Stimulated activated naive CD8-positive, alpha-beta T cell treated with anti-CD3 and anti-CD28 coated beads, Interleukin-15, Interleukin-2, amounts not matched to agents 100 ng/mL and 50 ng/mL, for 24 hours (primary cell): Measurements from ENCODE around the gene CLSTN3.
"Not testable (repeated sequence)": the region's sequence is repeated elsewhere in the genome, so short reads cannot be mapped to it uniquely, and the experiment has no call there.

Experiments used
- H3K27ac Mint-ChIP-seq: one replicate; pipeline ENCODE4 v1.8.0; 2021; ENCODE audit warnings: mild to moderate bottlenecking, mixed read lengths
- H3K27me3 Mint-ChIP-seq: one replicate; pipeline ENCODE4 v1.8.0; 2021; ENCODE audit warnings: mixed read lengths
- H3K36me3 Mint-ChIP-seq: one replicate; pipeline ENCODE4 v1.8.0; 2021; ENCODE audit warnings: low read depth, mixed read lengths
- H3K4me1 Mint-ChIP-seq: one replicate; pipeline ENCODE4 v1.8.0; 2021; ENCODE audit warnings: low read depth, mixed read lengths
- H3K4me3 Mint-ChIP-seq: one replicate; pipeline ENCODE4 v1.8.0; 2021; ENCODE audit warnings: mild to moderate bottlenecking, mixed read lengths
- H3K9me3 Mint-ChIP-seq: one replicate; pipeline ENCODE4 v1.8.0; 2021; ENCODE audit warnings: mixed read lengths

The CLSTN3 gene

DNA sequence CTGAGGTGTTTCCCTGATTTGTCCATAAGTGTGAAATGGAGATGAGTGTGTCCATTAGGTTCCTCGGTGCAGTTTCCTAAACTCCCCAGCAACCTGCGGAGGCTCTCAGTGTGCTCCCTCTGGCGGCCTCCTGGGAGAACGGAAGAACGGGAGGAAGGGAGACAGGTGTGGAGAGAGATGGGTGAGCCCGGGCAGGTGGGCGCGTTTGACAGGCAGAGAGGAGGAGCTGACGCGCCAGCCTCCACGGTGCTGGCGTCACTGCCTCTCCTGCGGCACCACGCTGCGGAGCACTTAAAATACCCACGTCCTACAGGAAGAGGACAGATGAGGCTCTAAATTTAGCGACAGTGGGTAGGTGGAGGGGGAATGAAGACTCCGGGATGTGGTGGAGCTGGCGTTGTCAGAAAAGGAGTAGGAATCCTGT, 32.5 kb downstream of the CLSTN3 start:
- H3K4me1 Mint-ChIP-seq, result peaks cover 7% of the 10 kb centered on the region
- H3K36me3 Mint-ChIP-seq, result peaks cover 8% of the 10 kb centered on the region
- H3K4me3 Mint-ChIP-seq, result no peak overlapping the region
- no peak overlapping the region for H3K27ac Mint-ChIP-seq
- peaks cover 7% of the 10 kb centered on the region for H3K9me3 Mint-ChIP-seq
- peaks cover 21% of the 10 kb centered on the region for H3K27me3 Mint-ChIP-seq

DNA sequence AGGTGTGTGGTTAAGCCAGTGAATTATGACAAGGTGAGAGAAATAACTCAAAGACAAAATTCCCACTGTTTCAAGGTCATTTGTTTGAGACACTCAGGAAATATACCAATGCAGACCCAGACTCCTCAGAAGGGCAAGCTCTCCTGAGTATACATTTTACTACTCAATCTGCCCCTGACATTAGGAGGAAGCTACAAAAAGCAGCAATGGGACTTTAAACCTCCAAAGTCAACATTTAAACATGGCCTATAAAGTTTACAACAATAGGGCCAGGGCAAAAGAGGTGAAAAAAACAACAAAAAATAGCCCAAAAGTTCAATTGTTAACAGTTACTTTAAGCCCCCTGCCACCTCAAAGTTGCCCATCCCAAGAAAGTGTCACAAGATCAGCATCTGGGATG, 39.8 kb downstream of the CLSTN3 start:
- peaks cover 23% of the 10 kb centered on the region for H3K27me3 Mint-ChIP-seq

DNA sequence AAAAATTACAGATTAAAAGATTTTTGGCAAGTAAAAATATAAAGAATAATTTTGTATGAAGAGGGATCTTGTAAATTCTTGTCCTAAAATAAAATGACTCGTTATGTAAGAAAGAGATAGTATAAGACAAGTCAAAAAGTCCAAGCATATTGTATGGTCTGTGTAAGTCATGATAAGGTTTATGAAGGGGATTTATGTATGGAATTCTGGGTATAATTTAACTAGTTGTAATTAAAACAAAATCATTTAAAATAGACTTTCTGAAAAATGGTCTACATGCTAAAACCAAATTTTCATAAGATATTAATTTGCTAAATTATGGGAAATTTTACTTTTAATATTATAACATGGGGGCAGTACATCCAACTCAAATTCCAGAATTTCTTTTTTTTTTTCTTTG, 41.7 kb downstream of the CLSTN3 start:
- Mint-ChIP-seq H3K4me1 (no peaks in the 10 kb centered on the region), H3K36me3 (peaks cover 12% of the 10 kb centered on the region), H3K27me3 (peaks cover 31% of the 10 kb centered on the region), H3K27ac (no peak overlapping the region), H3K9me3 (peaks cover 24% of the 10 kb centered on the region), H3K4me3 (no peak overlapping the region)

More for the DNA sequence above, 39.8 kb downstream of the CLSTN3 start:
- Mint-ChIP-seq H3K27ac (no peak overlapping the region), H3K4me3 (no peak overlapping the region), H3K4me1 (no peaks in the 10 kb centered on the region), H3K9me3 (peaks cover 24% of the 10 kb centered on the region), H3K36me3 (peaks cover 12% of the 10 kb centered on the region)

DNA sequence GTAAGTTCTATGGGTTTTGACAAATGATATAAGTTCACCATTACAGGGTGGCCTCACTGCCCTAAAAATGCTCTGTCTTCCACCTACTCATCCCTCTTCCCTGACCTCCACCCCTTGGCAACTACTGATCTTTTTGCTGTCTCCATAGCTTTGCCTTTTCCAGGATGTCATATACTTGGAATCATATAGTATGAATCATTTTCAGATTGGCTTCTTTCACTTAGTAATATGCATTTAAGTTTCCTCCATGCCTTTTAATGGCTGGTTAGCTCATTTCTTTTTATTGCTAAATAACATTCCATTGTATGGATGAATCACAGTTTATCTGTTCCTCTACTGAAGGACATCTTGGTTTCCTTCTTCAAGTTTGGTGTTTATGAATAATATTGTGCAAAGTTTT, 45.3 kb downstream of the CLSTN3 start:
- Mint-ChIP-seq H3K4me3 (no peak overlapping the region), H3K9me3 (peaks cover 6% of the 10 kb centered on the region), H3K27me3 (peaks cover 45% of the 10 kb centered on the region), H3K4me1 (no peaks in the 10 kb centered on the region), H3K27ac (no peak overlapping the region), H3K36me3 (no peaks in the 10 kb centered on the region)

DNA sequence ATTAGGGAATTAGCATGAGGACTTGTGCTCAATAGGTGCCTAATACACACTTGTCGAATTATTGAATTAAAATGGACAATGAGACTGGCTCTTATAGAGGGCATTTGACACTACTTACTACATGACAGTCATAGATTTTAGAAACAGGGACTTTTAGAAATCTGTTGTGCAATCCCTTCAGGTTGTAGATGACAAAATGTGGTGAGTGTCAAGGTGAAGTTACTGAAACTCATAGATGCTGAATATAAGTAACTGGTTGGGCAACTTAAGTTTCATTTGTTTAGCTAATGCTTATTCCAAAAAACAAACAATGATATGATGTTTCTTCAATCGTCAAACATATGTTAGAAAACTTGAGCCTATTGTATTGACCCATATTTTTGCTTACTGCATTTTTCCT, 46.4 kb downstream of the CLSTN3 start:
- H3K4me1 Mint-ChIP-seq, result no peaks in the 10 kb centered on the region
- no peaks in the 10 kb centered on the region for H3K9me3 Mint-ChIP-seq
- peaks cover 47% of the 10 kb centered on the region for H3K27me3 Mint-ChIP-seq
- no peaks in the 10 kb centered on the region for H3K36me3 Mint-ChIP-seq
- H3K27ac Mint-ChIP-seq, result no peak overlapping the region
- H3K4me3 Mint-ChIP-seq, result no peak overlapping the region

DNA sequence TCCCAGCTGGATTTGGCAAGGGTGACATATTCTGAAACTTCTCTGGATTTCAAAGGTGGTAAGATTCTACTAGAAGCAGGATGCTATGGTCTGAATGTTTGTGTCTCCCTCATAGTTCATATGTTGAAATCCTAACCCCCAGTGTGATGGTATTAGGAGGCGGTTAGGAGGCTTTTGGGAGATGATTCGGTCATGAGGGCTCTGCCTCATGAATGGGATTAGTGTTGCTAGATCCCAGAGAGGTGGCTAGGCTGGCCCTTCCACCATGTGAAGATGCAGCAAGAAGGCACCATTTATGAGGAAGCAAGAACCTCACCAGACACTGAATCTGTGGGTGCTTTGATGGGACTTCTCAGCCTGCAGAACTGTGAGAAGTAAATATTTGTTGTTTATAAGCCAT, 48.3 kb downstream of the CLSTN3 start:
- peaks cover 39% of the 10 kb centered on the region for H3K27me3 Mint-ChIP-seq
- no peaks in the 10 kb centered on the region for H3K36me3 Mint-ChIP-seq
- no peak overlapping the region for H3K4me3 Mint-ChIP-seq
- H3K4me1 Mint-ChIP-seq, result no peaks in the 10 kb centered on the region
- no peaks in the 10 kb centered on the region for H3K9me3 Mint-ChIP-seq
- H3K27ac Mint-ChIP-seq, result no peak overlapping the region

DNA sequence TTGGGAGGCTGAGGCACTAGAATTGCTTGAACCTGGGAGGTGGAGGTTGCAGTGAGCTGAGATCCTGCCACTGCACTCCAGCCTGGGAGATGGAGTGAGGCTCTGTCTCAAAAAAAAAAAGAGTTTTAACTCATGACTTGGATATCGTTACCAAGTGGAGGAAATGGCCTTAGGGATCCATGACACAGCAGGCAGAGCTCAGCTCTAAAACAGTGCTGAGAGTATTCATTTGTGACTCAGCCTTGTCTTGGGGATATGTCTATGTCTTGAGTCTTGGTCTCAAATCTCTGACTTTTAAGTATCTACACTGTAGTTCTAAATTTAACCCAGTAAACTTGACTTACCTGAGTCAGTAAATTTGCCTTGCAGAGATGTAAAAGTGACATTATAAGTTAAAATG, 50.5 kb downstream of the CLSTN3 start:
- no peak overlapping the region for H3K27ac Mint-ChIP-seq
- H3K4me1 Mint-ChIP-seq, result no peaks in the 10 kb centered on the region
- H3K4me3 Mint-ChIP-seq, result no peak overlapping the region
- no peaks in the 10 kb centered on the region for H3K36me3 Mint-ChIP-seq
- peaks cover 35% of the 10 kb centered on the region for H3K27me3 Mint-ChIP-seq
- no peaks in the 10 kb centered on the region for H3K9me3 Mint-ChIP-seq

DNA sequence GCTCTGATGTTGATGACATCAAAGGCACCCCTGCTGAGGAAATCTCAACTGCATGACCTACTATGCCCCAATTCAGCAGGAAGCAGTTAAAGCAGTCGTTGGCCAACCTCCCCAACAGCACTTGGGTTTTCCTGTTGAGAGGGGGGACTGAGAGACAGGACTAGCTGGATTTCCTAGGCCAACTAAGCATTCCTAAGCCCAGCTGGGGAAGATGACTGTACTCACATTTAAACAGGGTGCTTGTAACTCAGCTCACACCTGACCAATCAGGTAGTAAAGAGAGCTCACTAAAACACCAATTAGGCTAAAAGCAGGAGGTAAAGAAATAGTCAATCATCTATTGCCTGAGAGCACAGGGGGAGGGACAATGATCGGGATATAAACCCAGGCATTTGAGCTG, 55.9 kb downstream of the CLSTN3 start:
- H3K4me1 Mint-ChIP-seq, result peaks cover 22% of the 10 kb centered on the region
- H3K27ac Mint-ChIP-seq, H3K4me3 Mint-ChIP-seq, H3K27me3 Mint-ChIP-seq, H3K36me3 Mint-ChIP-seq, H3K9me3 Mint-ChIP-seq: not testable (repeated sequence)

DNA sequence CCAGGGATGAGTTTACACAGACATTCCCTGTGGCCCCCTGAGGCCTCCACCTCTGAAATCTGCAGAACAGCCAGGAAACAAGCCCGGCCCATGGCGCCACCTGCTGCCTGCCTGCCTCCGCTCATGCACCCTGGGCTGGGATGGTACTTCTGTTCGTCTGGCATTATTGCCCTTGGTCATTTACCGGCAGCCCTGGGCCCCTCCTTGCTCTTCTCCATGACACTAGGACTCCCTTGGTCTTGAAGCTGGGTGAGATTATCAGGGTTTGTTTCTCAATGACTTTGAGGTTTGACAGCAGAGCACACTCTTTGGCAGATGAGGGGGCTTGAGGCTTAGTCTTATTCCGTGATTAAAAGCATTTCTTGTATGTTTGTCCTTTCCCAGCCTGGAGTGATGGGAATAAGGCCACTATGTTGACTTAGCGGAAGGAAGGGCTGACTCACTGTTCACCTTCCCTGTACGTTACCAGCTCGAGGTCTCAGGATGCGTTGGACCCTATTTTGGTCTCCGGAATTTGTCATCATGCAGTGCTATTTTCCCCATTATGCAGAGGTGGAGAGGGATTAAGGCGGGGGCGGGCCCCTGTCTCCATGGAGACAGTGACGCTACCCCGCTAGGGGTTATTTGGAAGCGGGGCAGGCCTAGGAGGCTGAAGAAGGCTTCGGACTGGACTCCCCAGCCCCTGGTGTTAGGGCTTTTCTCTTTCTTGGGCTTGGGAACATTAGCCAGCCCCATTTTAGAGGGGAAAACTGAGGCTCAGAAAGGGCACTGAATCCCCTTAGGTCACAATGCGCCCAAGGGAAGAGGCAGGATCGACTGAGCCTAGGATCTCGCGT, 58.6 kb downstream of the CLSTN3 start:
- Mint-ChIP-seq H3K4me1 (peaks cover 43% of the 10 kb centered on the region), H3K9me3 (no peaks in the 10 kb centered on the region), H3K27ac (peak overlapping the region; percentile 92), H3K4me3 (peak overlapping the region; percentile 87), H3K36me3 (peaks cover 18% of the 10 kb centered on the region), H3K27me3 (no peaks in the 10 kb centered on the region)

DNA sequence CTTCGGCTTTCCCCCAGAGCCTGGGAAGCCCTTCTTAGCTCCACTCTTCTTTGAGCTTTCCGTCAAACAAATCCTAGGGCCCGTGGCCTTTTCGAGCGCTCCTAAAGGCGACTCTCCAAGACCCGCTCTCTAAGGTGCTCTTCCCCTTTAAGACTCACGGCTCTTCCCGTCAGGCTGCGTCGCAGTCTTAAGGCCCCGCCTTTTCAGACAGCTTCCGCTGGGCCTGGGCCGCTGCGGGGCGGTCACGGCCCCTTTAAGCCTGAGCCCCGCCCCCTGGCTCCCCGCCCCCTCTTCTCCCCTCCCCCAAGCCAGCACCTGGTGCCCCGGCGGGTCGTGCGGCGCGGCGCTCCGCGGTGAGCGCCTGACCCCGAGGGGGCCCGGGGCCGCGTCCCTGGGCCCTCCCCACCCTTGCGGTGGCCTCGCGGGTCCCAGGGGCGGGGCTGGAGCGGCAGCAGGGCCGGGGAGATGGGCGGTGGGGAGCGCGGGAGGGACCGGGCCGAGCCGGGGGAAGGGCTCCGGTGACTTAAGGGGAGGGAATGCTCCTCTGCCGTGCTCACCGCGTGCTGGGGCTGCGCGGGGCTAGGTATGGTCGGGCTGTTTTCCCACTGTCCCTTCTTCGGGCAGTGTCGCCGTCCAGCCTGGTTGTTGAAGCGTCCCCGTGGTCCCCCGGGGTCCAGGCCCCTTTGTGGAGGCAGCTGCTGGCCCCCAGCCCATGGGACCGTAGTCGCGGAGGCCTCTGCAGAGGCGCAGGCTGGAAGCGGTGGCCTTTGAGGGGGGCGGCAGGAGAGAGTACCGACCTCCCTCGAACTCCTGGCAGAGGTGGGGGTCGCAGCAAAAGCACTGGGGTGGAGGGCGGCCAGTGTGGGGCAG, 59.5 kb downstream of the CLSTN3 start, which contains the start of gene PEX5:
Gene PEX5 (plus strand): TSS at position 289 of the 870 bp plus-strand sequence. CDS start 692 bp downstream, outside the sequence.
- Mint-ChIP-seq H3K27me3 (no peaks in the 10 kb centered on the region), H3K9me3 (no peaks in the 10 kb centered on the region), H3K4me1 (peaks cover 49% of the 10 kb centered on the region), H3K27ac (peak within 1 kb of the TSS; percentile 92), H3K4me3 (peak within 1 kb of the TSS; percentile 90), H3K36me3 (peaks cover 24% of the 10 kb centered on the region)

DNA sequence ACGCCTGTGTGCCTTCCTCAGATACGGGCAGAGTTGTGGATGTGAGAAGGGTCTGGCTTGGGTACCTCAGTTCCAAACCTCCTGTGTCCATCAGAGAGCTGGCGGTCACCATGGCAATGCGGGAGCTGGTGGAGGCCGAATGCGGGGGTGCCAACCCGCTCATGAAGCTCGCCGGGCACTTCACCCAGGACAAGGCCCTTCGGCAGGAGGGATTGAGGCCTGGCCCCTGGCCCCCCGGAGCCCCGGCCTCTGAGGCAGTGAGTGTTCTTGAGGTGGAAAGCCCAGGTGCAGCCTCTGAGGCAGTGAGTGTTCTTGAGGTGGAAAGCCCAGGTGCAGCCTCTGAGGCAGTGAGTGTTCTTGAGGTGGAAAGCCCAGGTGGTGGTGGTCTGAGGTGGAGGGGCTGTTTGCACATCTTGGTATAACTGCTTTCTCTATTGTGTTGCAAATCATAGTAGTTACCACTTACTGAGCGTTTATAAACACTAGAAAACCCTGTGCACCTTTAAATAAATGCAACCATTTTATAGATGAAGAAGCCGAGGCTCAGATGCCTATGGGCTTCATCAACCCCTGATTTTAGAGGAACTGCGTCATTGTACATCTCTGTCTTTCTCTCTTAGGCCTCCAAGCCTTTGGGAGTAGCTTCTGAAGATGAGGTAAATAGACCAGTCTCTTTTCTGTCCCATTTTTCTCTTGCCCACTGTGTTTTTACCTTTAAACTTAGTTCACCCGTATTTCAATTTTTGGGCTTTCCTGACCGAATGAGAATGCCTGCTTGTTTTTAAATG, 60.3 kb downstream of the CLSTN3 start:
- peaks cover 57% of the 10 kb centered on the region for H3K4me1 Mint-ChIP-seq
- peak overlapping the region; percentile 90 for H3K4me3 Mint-ChIP-seq
- H3K36me3 Mint-ChIP-seq, result peaks cover 32% of the 10 kb centered on the region
- no peaks in the 10 kb centered on the region for H3K27me3 Mint-ChIP-seq
- H3K9me3 Mint-ChIP-seq, result no peaks in the 10 kb centered on the region
- H3K27ac Mint-ChIP-seq, result peak overlapping the region; percentile 80

DNA sequence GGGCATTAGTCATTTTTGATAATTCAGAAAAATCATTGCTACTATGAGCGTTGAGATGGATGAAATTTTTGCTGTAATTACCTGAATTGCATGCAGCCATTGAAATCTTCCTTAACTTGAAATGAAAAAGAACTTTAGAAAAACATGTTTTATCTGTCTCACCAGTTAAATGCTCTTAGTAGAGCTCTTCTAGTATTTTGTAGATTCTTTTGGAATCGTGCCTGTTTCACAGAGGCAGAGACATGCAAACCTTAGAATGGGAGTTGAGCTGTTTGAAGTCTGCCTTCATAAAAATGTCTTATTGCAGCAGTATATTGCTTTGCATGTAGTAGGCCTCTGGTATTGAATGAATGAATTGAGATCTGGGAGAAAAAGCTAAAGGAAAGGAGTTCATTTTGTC, 63.5 kb downstream of the CLSTN3 start:
- Mint-ChIP-seq H3K27me3 (no peaks in the 10 kb centered on the region), H3K4me3 (no peak overlapping the region), H3K27ac (no peak overlapping the region), H3K9me3 (no peaks in the 10 kb centered on the region), H3K4me1 (peaks cover 52% of the 10 kb centered on the region), H3K36me3 (peaks cover 38% of the 10 kb centered on the region)

DNA sequence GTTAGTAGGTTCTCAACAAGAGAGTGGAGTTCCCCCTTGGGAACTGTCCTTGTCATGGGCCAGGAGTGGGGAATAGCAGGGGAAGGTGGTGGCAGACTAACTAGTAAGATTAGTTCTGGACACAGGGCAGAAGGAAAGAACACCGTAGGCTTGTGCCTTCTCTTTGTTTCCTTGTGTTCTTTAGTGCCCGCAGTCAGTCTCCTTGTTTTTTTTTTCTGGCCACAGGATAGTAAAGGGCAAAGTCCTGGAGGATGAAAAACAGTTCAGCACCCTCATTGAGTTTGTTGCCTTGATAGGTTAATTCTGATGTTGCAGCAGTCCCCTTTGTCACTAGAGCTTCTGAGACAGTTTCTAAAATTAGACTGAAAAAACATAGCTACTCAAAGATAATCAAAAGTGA, 67.7 kb downstream of the CLSTN3 start:
- no peak overlapping the region for H3K27ac Mint-ChIP-seq
- H3K4me3 Mint-ChIP-seq, result no peak overlapping the region
- no peaks in the 10 kb centered on the region for H3K9me3 Mint-ChIP-seq
- H3K27me3 Mint-ChIP-seq, result no peaks in the 10 kb centered on the region
- H3K4me1 Mint-ChIP-seq, result peaks cover 23% of the 10 kb centered on the region
- peaks cover 50% of the 10 kb centered on the region for H3K36me3 Mint-ChIP-seq

DNA sequence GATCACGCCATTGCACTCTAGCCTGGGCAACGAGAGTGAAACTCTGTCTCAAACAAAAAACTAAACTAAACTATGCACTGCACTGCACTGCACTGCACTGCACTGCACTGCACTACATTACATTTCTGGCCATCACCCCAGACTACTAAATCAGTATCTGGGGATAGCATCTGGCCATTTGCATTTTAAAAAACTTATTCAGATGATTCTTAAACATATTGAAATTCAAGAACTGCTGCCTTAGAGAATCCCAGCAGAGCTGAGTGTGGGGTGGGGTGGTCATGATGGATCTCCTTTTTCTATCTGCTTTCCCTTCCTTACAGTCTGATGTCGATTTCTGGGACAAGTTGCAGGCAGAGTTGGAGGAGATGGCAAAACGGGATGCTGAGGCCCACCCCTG, 72.9 kb downstream of the CLSTN3 start:
- H3K4me3 Mint-ChIP-seq, result no peak overlapping the region
- H3K27me3 Mint-ChIP-seq, result no peaks in the 10 kb centered on the region
- no peaks in the 10 kb centered on the region for H3K4me1 Mint-ChIP-seq
- peaks cover 75% of the 10 kb centered on the region for H3K36me3 Mint-ChIP-seq
- no peak overlapping the region for H3K27ac Mint-ChIP-seq
- H3K9me3 Mint-ChIP-seq, result no peaks in the 10 kb centered on the region
